Activated CD8-positive, alpha-beta memory T cell treated with anti-CD3 and anti-CD28 coated beads for 48 hours (primary cell): Measurements from ENCODE around the gene FXR2.
A peak's percentile ranks its signal among the peaks of the same experiment; 100 is the strongest.
"Not testable (repeated sequence)": the region's sequence is repeated elsewhere in the genome, so short reads cannot be mapped to it uniquely, and the experiment has no call there.

Source experiments
- DNase-seq, 3 experiments: peaks; one replicate each; pipeline ENCODE4 v3.0.0-alpha.2; 2020; ENCODE audit warnings: low read depth in 2 of 3, low spot score in 2 of 3

Gene FXR2

DNA sequence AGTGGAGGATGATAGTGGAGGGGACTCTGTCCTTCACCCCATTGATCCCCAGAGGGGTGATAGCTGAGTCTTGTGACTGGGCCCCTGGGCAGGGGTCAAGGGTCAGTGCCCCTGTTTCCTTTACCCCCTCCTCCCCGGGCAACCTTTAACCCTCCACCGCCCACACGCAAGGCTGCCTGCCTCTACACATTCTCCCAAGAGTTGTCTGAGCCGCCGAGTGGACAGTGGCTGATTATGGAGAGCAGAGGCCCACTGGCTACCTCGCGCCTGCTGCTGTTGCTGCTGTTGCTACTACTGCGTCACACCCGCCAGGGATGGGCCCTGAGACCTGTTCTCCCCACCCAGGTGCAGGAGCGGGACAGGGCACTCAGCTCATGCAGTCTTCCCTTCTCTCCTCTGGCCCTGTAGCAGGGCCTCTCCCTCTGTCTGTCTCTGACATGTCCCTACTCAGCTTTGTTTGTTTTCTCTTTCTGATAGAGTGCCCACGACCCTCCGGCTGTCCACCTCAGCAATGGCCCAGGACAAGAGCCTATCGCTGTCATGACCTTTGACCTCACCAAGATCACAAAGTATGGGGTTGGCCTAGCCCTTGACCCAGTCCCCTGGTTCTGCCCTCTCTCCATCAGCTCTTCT lies 15.4 kb upstream of the FXR2 start, which contains the start of gene SHBG:
TSS of gene SHBG (plus strand) at position 197 of the 633 bp plus-strand sequence. CDS start at position 235, 38 bp downstream.
- no peak for DNase-seq

- peak; percentile 61 to 69 (median 63) for DNase-seq
These were observed 12.8 kb upstream of the FXR2 start, which contains the start of gene SAT2 for GRCh38 chr17:7627250-7628121. Gene SAT2, minus strand, starts transcription at chr17:7627821. Its CDS starts 186 bp downstream, at chr17:7627635.

GRCh38 chr17:7626956-7627249 lies 12.2 kb upstream of the FXR2 start:
- no peak for DNase-seq

GRCh38 chr17:7626307-7626706 lies 11.6 kb upstream of the FXR2 start:
- DNase-seq = no peak

- not testable (repeated sequence) for DNase-seq
These were observed 11.1 kb upstream of the FXR2 start for GRCh38 chr17:7625749-7626148.

DNA sequence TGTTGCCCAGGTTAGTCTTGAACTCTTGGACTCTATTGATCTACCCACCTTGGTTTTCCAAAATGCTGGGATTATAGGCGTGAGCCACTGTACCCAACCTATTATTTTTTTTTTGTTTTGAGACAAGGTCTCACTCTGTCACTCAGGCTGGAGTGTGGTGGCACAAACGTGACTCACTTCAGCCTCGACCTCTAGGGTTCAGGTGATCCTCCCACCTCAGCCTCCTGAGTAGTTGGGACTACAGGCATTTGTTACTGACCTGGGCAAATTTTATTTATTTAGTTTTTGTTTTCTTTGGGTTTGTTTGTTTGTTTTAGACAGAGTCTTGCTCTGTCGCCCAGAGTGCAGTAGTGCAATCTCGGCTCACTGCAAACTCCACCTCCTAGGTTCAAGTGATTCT lies 9.0 kb upstream of the FXR2 start:
- no peak for DNase-seq

DNA sequence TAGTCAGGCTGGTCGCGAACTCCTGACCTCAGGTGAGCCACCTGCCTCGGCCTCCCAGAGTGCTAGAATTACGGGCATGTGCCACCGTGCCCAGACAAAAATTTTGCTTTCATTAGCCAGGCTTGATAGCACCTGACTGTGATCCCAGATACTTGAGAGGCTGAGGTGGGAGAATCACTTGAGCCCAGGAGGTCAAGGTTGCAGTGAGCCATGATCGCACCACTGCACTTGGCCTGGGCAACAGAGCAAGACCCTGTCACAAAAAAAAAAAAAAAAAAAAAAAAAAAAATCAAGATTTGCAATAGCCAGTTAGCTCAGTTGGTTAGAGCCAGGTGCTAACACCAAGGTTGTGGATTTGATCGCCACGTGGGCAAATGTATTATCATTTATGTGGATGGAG lies 6.1 kb upstream of the FXR2 start:
- DNase-seq = no peak

GRCh38 chr17:7618608-7619007 lies 3.9 kb upstream of the FXR2 start:
- no peak for DNase-seq

DNA sequence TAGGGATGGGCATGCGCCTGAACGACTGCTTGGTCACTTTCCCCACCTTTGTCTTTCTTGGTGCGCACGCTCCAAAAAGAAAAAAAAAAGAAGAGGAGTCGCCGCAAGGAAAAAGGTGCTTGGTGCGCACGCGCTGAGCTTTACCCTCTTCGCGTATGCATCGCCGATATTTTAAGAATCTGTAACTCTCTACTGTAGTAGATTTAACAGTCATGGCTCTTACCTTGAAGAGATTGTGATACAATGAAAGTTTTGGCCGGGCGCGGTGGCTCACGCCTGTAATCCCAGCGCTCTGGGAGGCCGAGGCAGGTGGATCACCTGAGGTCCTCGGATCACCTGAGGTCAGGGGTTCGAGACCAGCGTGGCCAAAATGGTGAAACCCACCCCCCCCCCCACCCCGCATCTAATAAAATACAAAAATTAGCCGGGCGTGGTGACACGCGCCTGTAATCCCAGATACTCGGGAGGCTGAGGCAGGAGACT lies 609 bp upstream of the FXR2 start:
- DNase-seq = no peak

DNA sequence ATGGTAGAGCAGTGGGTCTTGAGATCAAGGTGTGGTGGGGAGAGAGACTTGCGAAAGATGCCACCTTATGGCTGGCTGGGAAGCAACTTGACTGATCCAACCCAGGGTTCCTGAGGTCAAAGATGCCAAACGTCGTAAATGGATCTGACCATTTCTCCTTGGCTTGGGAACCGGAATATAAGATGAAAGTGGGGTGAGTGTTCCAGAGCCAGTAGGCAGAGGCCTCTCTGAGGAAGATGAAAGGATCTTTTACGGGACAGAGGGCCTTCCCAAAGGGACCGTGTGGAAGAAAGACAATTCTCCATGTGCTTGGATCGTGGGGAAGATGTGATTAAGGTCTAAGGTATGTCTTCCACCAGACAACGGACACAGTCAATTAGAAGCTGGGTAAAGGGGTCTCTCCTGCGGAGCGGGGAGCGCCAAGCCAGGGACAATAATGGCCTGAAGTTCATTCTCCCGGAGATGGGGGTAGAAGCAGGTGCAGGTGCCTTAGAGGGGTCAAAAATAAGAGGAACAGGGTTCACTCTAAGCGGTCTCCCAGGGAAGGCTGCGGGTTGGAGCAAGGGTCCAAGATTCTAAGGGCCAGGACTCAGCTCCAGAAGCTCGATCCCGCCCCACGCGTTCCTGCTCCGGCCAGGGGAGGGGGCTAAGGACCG lies 800 bp downstream of the FXR2 start:
- DNase-seq = no peak

GRCh38 chr17:7612294-7612640 lies 2.4 kb downstream of the FXR2 start:
- DNase-seq = no peak

DNA sequence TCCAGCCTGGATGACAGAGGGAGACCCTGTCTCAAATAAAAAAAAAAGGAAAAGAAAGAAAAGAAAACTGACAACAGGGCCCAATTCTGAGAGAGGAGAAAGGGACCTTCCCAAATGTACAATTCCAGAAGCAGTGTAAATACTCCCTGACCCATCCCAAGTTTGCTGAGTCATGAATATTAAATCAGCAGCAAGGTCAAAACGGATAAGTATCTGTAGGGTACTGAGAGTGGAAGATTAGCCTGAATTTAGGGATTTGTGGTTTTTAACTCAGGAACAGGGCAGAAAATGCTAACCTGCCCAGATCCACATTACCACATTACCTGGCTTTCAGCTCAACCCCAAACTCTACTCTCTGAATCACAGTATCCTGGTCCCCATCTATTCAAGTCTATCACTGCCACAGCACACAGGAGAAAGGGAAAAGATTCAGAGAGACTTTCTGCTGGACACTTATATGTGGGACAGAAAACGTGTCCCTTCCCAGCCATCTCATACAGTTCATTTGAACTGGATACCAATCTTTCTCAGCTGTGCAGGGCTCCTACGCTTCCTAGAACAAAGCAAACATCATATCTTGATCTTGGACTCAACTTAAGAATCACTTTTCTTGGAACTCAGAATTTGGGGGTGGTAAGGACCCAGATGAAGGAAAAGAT lies 2.9 kb downstream of the FXR2 start:
- DNase-seq = no peak

DNA sequence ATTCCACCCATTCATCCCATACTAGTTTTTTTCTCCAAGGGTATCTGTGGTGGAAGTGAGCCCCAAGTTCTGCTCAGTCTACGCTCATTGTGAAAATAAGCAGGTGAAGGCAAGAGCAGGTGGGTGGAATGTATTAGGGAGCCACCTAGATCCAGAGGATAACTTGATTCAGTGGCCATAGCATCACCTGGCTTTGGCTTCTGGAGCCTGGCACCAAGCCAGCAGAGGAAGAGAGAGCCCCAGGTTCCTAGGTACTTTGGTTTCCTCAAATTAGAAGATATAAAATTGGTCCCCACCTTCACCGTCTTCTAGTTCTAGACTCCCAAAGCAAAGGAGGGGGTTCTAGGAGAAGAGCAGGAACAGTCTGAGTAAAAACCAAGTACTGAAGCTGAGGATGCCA lies 4.1 kb downstream of the FXR2 start:
- DNase-seq = no peak

- DNase-seq = no peak
These were observed 8.4 kb downstream of the FXR2 start for GRCh38 chr17:7606280-7606679.

DNA sequence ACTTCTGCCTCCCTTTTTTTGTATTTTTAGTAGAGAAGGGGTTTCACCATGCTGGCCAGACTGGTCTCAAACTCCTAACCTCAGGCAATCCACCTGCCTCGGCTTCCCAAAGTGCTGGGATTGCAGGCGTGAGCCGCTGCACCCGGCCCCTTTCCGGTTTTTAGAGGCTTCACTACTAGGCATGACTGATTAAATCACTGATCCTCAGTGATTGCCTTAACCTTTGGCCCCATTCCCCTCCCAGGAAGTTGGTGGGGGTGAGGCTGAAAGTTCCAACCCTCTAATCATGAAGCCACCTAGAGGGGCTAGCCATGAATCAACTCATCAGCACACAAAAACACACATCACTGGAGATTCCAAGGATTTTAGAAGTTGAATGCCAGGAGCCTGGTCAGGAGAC lies 17.1 kb downstream of the FXR2 start:
- DNase-seq = not testable (repeated sequence)

GRCh38 chr17:7593296-7593695 lies 21.4 kb downstream of the FXR2 start:
- DNase-seq = no peak

DNA sequence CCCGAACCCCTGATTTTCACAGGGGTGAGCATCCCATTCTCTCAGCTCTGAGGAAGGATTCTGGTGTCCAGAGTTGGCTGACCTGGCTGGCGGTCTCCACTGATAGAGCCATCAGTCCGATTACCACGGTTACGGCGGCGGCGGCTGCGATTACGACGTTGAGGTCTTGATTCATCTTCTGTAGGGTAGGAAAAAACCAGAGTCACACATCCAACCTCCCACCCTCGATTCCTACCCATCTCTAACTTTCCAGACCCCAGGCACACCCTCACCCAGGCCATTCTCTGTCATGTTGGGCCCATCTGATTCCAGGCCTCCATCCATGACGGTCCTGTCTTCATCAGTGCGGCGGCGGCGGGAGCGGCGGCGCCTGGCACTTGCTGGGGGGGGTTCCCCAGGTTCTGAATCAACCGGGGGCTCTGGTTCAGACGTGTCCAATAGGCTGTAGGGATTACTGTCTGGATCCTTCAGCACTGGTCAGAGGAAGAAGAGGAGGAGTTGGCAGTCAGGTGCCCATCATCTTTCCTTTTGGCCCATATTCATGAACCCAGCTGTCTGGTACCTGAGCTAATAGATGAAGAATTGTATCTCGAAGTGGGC lies 22.2 kb downstream of the FXR2 start:
- DNase-seq = no peak

DNA sequence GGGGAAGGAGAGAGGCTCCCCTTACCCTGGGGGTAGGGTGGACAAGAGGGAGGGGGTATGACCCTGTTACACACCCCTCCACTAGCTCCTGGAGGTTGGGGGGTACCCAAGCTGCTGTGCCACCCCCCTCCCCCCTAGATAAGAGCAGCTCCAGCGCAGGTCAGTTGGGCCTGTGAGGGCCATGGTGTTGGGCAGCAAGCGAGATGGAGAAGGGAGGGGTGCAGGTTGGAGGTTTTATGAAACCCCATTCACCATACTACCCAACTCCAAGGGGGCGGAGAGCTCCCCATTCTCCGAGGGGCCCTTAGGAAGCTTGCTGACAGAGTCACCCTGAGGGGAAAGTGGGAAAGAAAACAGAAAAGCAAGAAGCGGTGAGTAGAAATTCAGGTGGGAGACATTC lies 23.1 kb downstream of the FXR2 start:
- DNase-seq = no peak

DNA sequence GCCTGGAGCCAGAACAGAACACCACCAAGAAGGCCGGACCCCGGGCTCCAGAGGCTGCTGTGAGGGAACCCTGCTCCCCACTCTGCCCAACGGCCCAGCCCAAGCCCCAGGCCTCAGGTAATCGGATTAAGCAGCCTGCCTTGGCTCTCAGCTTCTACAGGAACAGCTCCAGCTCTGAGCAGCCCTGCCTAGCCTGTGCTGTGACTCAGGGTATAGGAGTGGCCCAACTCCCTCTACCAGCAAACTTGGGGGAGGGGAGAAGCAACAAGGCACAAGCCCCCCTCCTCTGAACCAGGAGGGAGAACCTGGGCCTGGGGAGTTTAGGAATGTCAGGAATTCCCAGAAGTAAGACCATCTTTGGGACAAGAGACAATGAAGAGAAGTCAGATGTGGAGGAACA lies 24.0 kb downstream of the FXR2 start:
- no peak for DNase-seq

DNA sequence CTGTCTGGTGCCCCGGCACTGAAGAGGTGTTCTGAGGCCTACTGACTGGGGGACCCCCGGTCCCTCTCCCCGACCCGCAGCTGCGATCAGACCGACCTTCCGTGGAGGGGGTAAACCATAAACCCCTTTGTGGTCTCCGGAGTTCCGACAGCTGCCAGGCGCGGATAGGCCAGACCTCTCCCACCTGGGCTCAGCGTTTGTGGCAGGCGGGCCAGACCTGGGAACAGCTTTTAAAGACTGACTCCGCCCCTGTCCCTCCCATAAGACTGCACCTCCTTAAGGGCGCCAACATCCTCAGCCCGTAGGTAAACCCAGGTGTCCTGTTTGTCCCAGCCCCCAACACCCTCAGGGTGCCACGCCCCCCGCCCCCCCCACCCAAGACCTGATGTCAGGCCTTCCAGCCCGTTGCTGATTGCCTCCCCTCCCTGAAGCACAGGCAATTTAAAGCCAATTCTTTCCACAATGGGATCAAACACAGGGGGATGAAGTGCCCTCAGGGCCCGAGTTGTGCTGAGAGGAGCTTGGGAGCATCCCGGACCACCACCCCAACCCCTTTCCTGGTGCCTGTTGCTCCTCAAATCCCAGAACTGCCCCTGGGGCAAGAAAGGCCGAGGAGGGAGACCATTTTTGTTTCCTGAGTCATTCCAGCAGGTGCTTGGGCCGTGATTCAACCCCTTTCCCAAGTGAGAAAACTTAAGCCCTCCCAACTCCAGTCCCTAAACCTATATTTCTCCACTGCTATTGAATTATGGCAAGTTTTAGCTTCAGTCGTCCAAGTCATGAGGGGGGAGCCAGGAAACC lies 24.6 kb downstream of the FXR2 start, which contains the start of gene SOX15:
TSS of gene SOX15 (minus strand) at position 204 of the 801 bp plus-strand sequence. CDS start 418 bp downstream, outside the sequence.
- no peak for DNase-seq
